HG02885 (cell line): ENCODE measurements around the gene FAAP20.

Source experiments
- ATAC-seq: cut with Tn5 transposase; IDR thresholded peaks from one replicate; pipeline ENCODE4 v1.9.1; 2021; ENCODE audit warnings: mild to moderate bottlenecking; ENCODE audit not compliant: unreplicated experiment, poor library complexity

Gene FAAP20

GRCh38 chr1:2198571-2198970 lies 4.0 kb upstream of the FAAP20 start:
- no peak for ATAC-seq

GRCh38 chr1:2197707-2198165 lies 3.2 kb upstream of the FAAP20 start:
- ATAC-seq = no peak

GRCh38 chr1:2196901-2197638 lies 2.5 kb upstream of the FAAP20 start:
- ATAC-seq = no peak

- no peak for ATAC-seq
Observed at GRCh38 chr1:2195785-2196184, 1.2 kb upstream of the FAAP20 start.

- peak; percentile 66 for ATAC-seq
Observed at GRCh38 chr1:2194898-2195673, 514 bp upstream of the FAAP20 start.

GRCh38 chr1:2193514-2194281 lies 874 bp downstream of the FAAP20 start:
- no peak for ATAC-seq

- no peak for ATAC-seq
Observed at GRCh38 chr1:2192031-2192995, 2.3 kb downstream of the FAAP20 start.

- ATAC-seq = no peak
Observed at GRCh38 chr1:2190491-2190976, 4.0 kb downstream of the FAAP20 start.

GRCh38 chr1:2189459-2190425 lies 4.8 kb downstream of the FAAP20 start:
- ATAC-seq = peak; percentile 90

GRCh38 chr1:2188336-2188735 lies 6.2 kb downstream of the FAAP20 start:
- no peak for ATAC-seq

- no peak for ATAC-seq
Observed at GRCh38 chr1:2187619-2188018, 7.0 kb downstream of the FAAP20 start.

- no peak for ATAC-seq
Observed at GRCh38 chr1:2186901-2187300, 7.7 kb downstream of the FAAP20 start.

- ATAC-seq = no peak
Observed at GRCh38 chr1:2185880-2186855, 8.4 kb downstream of the FAAP20 start.

- ATAC-seq = no peak
Observed at GRCh38 chr1:2184934-2185333, 9.6 kb downstream of the FAAP20 start.

- no peak for ATAC-seq
Observed at GRCh38 chr1:2184531-2184930, 10.0 kb downstream of the FAAP20 start.

GRCh38 chr1:2183937-2184334 lies 10.6 kb downstream of the FAAP20 start:
- ATAC-seq = no peak

- no peak for ATAC-seq
Observed at GRCh38 chr1:2182376-2182775, 12.2 kb downstream of the FAAP20 start.
